ENCODE data around the gene SERPINE1.
"Not testable (repeated sequence)": the region's sequence is repeated elsewhere in the genome, so short reads cannot be mapped to it uniquely, and the experiment has no call there.

The SERPINE1 gene

GRCh38 chr7:101124376-101125056 lies 2.4 kb upstream of the SERPINE1 start:
- peak in 1 of 3 experiments; percentile 51 for DNase-seq

- peak in 1 of 3 experiments; percentile 40 for DNase-seq
Measured at GRCh38 chr7:101125989-101126650, 784 bp upstream of the SERPINE1 start.

- DNase-seq: no peak
Measured at GRCh38 chr7:101127460-101128039, 646 bp downstream of the SERPINE1 start.

- peak in 1 of 3 experiments; percentile 21 for DNase-seq
Measured at GRCh38 chr7:101128040-101128834, 1.3 kb downstream of the SERPINE1 start.

GRCh38 chr7:101129603-101130117 lies 2.8 kb downstream of the SERPINE1 start:
- DNase-seq: no peak

- not testable (repeated sequence) for DNase-seq
Measured at GRCh38 chr7:101132626-101133600, 6.0 kb downstream of the SERPINE1 start.

GRCh38 chr7:101133621-101134398 lies 6.9 kb downstream of the SERPINE1 start:
- DNase-seq: no peak

GRCh38 chr7:101134399-101134980 lies 7.6 kb downstream of the SERPINE1 start:
- peak; percentile 9 to 89 (median 64) for DNase-seq

GRCh38 chr7:101137651-101138212 lies 10.8 kb downstream of the SERPINE1 start:
- no peak for DNase-seq

- peak; percentile 22 to 93 (median 85) for DNase-seq
Measured at GRCh38 chr7:101138213-101138870, 11.4 kb downstream of the SERPINE1 start.

GRCh38 chr7:101140339-101140699 lies 13.4 kb downstream of the SERPINE1 start:
- peak in 1 of 3 experiments; percentile 54 for DNase-seq

GRCh38 chr7:101140746-101141382 lies 14.0 kb downstream of the SERPINE1 start:
- DNase-seq: no peak

- DNase-seq: no peak
Measured at GRCh38 chr7:101151908-101152651, 25.2 kb downstream of the SERPINE1 start.

GRCh38 chr7:101153969-101154692 lies 27.2 kb downstream of the SERPINE1 start, which contains the start of gene AP1S1:
Gene AP1S1, plus strand, starts transcription at chr7:101154476. Its CDS starts 39 bp downstream, at chr7:101154515.
- peak; percentile 100 for DNase-seq

GRCh38 chr7:101154693-101155102 lies 27.8 kb downstream of the SERPINE1 start:
- DNase-seq: peak in 1 of 3 experiments; percentile 66

- no peak for DNase-seq
Measured at GRCh38 chr7:101155303-101155702, 28.4 kb downstream of the SERPINE1 start.

- DNase-seq: no peak
Measured at GRCh38 chr7:101156277-101156676, 29.4 kb downstream of the SERPINE1 start.
